Activated T-cell treated with anti-CD3 and anti-CD28 coated beads, Interleukin-2, amount 50 U/mL, for 24 hours (primary cell): ENCODE measurements around the gene ERCC2.

Experiments used
- DNase-seq: peaks from one replicate; pipeline ENCODE4 v3.0.0-alpha.2; 2020
- H3K27ac Mint-ChIP-seq: 2 replicates; pipeline ENCODE4 v1.8.0; 2020; ENCODE audit warnings: mild to moderate bottlenecking, mixed read lengths
- H3K27me3 Mint-ChIP-seq: 2 replicates; pipeline ENCODE4 v1.8.0; 2020; ENCODE audit warnings: mixed read lengths
- H3K36me3 Mint-ChIP-seq: 2 replicates; pipeline ENCODE4 v1.8.0; 2020; ENCODE audit warnings: low read depth, mixed read lengths
- H3K4me1 Mint-ChIP-seq: 2 replicates; pipeline ENCODE4 v1.8.0; 2020; ENCODE audit warnings: low read depth, mixed read lengths
- H3K4me3 Mint-ChIP-seq: 2 replicates; pipeline ENCODE4 v1.8.0; 2020; ENCODE audit warnings: mild to moderate bottlenecking, moderate library complexity, mixed read lengths
- H3K9me3 Mint-ChIP-seq: 2 replicates; pipeline ENCODE4 v1.8.0; 2020; ENCODE audit warnings: mixed read lengths

Gene ERCC2

GRCh38 chr19:45380107-45380506 is 9.7 kb upstream of the ERCC2 start:
- Mint-ChIP-seq H3K4me1 (peaks cover 12% of the 10 kb centered on the region), H3K9me3 (no peaks in the 10 kb centered on the region), H3K4me3 (no peak overlapping the region), H3K27me3 (peaks cover 14% of the 10 kb centered on the region), H3K27ac (no peak overlapping the region), H3K36me3 (no peaks in the 10 kb centered on the region)
- no peak for DNase-seq

- no peaks in the 10 kb centered on the region for H3K27me3 Mint-ChIP-seq
- peaks cover 12% of the 10 kb centered on the region for H3K4me1 Mint-ChIP-seq
- no peaks in the 10 kb centered on the region for H3K9me3 Mint-ChIP-seq
- no peaks in the 10 kb centered on the region for H3K36me3 Mint-ChIP-seq
- H3K27ac Mint-ChIP-seq = peak overlapping the region; percentile 66
- DNase-seq = no peak
- H3K4me3 Mint-ChIP-seq = no peak overlapping the region
Observed at GRCh38 chr19:45376045-45376724, 5.8 kb upstream of the ERCC2 start.

DNA sequence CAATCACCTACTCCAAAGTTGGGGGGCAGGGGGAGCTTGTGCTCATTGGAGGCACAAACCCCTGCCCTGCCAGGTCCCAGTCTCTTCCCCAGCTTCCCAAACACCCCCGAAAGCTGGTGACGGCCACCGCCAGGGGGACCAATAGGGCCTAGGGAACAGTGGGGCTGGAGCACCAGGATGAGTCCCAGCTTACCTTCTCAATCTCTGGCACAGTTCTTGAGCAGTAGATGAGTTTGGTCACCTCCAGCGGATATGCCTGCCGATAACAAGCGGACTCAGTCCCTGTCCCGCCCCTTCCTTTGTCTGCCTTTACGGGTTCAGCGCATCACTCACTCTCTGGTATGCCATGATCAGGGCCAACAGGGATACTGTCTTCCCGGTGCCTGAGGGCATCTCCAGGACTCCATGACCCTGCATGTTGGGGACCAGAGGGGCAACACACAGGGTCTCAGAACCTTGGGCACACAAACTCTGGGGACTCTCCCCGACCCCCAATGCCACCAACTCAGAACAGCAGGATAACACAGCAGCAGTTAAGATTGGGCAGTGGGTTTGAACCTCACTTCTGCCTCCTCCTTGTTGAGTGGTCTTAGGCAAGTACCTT is 1.5 kb downstream of the ERCC2 start:
- DNase-seq = no peak
- H3K9me3 Mint-ChIP-seq = no peaks in the 10 kb centered on the region
- H3K27me3 Mint-ChIP-seq = no peaks in the 10 kb centered on the region
- H3K4me3 Mint-ChIP-seq = peak overlapping the region; percentile 60
- no peak overlapping the region for H3K27ac Mint-ChIP-seq
- H3K36me3 Mint-ChIP-seq = peaks cover 23% of the 10 kb centered on the region
- peaks cover 14% of the 10 kb centered on the region for H3K4me1 Mint-ChIP-seq

GRCh38 chr19:45368127-45368526 is 2.2 kb downstream of the ERCC2 start:
- Mint-ChIP-seq H3K27me3 (no peaks in the 10 kb centered on the region), H3K4me3 (no peak overlapping the region), H3K36me3 (peaks cover 27% of the 10 kb centered on the region), H3K27ac (no peak overlapping the region), H3K9me3 (no peaks in the 10 kb centered on the region), H3K4me1 (peaks cover 14% of the 10 kb centered on the region)
- DNase-seq = no peak

GRCh38 chr19:45364696-45365095 is 5.7 kb downstream of the ERCC2 start:
- Mint-ChIP-seq H3K36me3 (peaks cover 52% of the 10 kb centered on the region), H3K27ac (no peak overlapping the region), H3K4me3 (no peak overlapping the region), H3K4me1 (peaks cover 8% of the 10 kb centered on the region), H3K9me3 (no peaks in the 10 kb centered on the region), H3K27me3 (no peaks in the 10 kb centered on the region)
- no peak for DNase-seq

GRCh38 chr19:45363861-45364459 is 6.4 kb downstream of the ERCC2 start:
- peaks cover 5% of the 10 kb centered on the region for H3K4me1 Mint-ChIP-seq
- H3K27me3 Mint-ChIP-seq = no peaks in the 10 kb centered on the region
- H3K27ac Mint-ChIP-seq = no peak overlapping the region
- no peak overlapping the region for H3K4me3 Mint-ChIP-seq
- H3K36me3 Mint-ChIP-seq = peaks cover 58% of the 10 kb centered on the region
- H3K9me3 Mint-ChIP-seq = no peaks in the 10 kb centered on the region
- DNase-seq = no peak

GRCh38 chr19:45362291-45362690 is 8.1 kb downstream of the ERCC2 start:
- Mint-ChIP-seq H3K4me1 (no peaks in the 10 kb centered on the region), H3K27me3 (no peaks in the 10 kb centered on the region), H3K4me3 (no peak overlapping the region), H3K9me3 (no peaks in the 10 kb centered on the region), H3K36me3 (peaks cover 70% of the 10 kb centered on the region), H3K27ac (no peak overlapping the region)
- DNase-seq = no peak

DNA sequence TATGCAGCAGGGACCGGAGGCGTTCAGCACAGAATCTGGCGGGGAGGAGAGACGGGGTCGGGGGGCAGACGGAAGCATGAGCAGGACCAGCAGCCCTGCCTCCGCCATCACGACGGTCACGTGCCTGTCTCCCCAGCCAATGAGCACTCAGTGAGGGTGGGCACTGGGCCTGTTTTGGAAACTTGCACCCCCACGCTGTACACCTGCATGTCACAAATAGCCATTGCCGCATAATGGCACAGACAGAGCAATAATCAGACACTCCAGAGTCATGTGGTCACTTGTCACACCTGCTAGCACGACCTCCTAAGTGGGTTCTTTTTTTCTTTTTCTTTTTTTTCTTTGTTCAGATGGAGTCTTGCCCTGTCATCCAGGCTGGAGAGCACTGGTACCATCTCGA is 8.8 kb downstream of the ERCC2 start:
- Mint-ChIP-seq H3K36me3 (peaks cover 75% of the 10 kb centered on the region), H3K27me3 (no peaks in the 10 kb centered on the region), H3K4me3 (no peak overlapping the region), H3K4me1 (no peaks in the 10 kb centered on the region), H3K27ac (no peak overlapping the region), H3K9me3 (no peaks in the 10 kb centered on the region)
- no peak for DNase-seq

DNA sequence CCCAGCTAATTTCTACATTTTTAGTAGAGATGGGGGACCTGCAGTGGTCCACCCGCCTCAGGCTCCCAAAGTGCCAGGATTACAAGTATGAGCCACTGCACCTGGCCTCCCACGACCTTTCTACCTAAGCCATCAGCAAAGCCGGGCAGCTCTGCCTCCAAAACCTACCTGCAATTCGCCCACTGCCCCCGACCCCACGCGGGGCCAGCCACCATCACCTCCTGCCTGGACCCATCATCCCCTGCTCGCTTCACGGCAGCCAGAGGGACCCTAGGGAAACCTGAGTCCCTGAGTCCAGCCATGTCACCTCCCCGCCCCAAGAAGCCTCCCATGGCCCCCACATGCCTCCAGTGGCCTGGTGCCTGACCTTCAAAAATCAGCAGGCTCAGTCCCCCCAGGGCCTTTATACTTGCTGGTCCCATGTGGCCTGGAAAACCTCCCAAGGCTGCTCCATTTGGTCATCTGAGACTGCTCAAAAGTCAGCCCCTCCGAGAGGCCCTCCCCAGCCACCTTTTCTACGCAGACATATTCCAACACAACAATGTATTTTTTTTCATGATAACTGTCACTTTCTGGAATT is 12.1 kb downstream of the ERCC2 start:
- H3K4me3 Mint-ChIP-seq = no peak overlapping the region
- H3K9me3 Mint-ChIP-seq = no peaks in the 10 kb centered on the region
- peaks cover 89% of the 10 kb centered on the region for H3K36me3 Mint-ChIP-seq
- no peaks in the 10 kb centered on the region for H3K27me3 Mint-ChIP-seq
- no peaks in the 10 kb centered on the region for H3K4me1 Mint-ChIP-seq
- DNase-seq = no peak
- no peak overlapping the region for H3K27ac Mint-ChIP-seq

GRCh38 chr19:45357445-45357783 is 13.0 kb downstream of the ERCC2 start:
- no peaks in the 10 kb centered on the region for H3K9me3 Mint-ChIP-seq
- no peak for DNase-seq
- H3K36me3 Mint-ChIP-seq = peaks cover 91% of the 10 kb centered on the region
- H3K4me1 Mint-ChIP-seq = no peaks in the 10 kb centered on the region
- H3K4me3 Mint-ChIP-seq = no peak overlapping the region
- H3K27me3 Mint-ChIP-seq = no peaks in the 10 kb centered on the region
- H3K27ac Mint-ChIP-seq = no peak overlapping the region

DNA sequence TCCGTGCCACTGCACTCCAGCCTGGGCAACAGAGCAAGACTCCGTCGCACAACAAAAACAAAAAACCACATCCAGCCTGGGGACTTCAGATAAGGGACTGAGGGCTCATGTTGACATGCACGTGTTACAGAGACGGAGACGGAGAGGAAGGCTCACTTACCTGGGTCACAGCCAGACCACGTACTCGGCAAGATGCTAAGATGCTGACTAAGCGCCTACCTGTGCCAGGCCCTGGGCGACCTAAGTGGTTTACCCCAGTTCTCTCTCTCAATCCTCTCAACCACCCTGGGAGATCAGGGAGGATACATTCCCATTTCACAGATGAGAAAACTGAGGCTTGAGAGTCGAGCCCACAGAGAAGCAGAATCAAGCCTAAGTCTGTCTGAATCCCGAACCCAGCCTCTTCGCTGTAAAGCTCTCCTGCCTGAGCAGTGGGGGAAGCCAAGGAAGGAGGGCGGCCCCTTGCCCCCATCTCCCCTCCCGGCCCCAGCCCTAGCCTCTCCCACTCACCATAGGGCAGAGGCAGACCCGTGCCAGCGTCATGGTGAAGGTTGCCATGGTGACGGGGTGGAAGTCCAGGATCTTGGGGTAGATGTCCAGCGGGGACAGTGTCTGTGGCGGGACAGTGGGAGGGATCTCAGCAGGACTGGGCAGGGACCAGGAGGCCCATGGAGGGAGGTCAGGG is 13.5 kb downstream of the ERCC2 start:
- H3K27ac Mint-ChIP-seq = no peak overlapping the region
- H3K9me3 Mint-ChIP-seq = no peaks in the 10 kb centered on the region
- no peak for DNase-seq
- peaks cover 91% of the 10 kb centered on the region for H3K36me3 Mint-ChIP-seq
- no peak overlapping the region for H3K4me3 Mint-ChIP-seq
- no peaks in the 10 kb centered on the region for H3K4me1 Mint-ChIP-seq
- H3K27me3 Mint-ChIP-seq = no peaks in the 10 kb centered on the region

- Mint-ChIP-seq H3K36me3 (peaks cover 87% of the 10 kb centered on the region), H3K27ac (no peak overlapping the region), H3K9me3 (no peaks in the 10 kb centered on the region), H3K4me1 (no peaks in the 10 kb centered on the region), H3K4me3 (no peak overlapping the region), H3K27me3 (no peaks in the 10 kb centered on the region)
- no peak for DNase-seq
Observed at GRCh38 chr19:45355910-45356309, 14.5 kb downstream of the ERCC2 start.

- no peak overlapping the region for H3K27ac Mint-ChIP-seq
- H3K4me1 Mint-ChIP-seq = no peaks in the 10 kb centered on the region
- H3K27me3 Mint-ChIP-seq = no peaks in the 10 kb centered on the region
- H3K36me3 Mint-ChIP-seq = peaks cover 89% of the 10 kb centered on the region
- H3K4me3 Mint-ChIP-seq = no peak overlapping the region
- H3K9me3 Mint-ChIP-seq = no peaks in the 10 kb centered on the region
- DNase-seq = no peak
Observed at GRCh38 chr19:45355402-45355801, 15.0 kb downstream of the ERCC2 start.

DNA sequence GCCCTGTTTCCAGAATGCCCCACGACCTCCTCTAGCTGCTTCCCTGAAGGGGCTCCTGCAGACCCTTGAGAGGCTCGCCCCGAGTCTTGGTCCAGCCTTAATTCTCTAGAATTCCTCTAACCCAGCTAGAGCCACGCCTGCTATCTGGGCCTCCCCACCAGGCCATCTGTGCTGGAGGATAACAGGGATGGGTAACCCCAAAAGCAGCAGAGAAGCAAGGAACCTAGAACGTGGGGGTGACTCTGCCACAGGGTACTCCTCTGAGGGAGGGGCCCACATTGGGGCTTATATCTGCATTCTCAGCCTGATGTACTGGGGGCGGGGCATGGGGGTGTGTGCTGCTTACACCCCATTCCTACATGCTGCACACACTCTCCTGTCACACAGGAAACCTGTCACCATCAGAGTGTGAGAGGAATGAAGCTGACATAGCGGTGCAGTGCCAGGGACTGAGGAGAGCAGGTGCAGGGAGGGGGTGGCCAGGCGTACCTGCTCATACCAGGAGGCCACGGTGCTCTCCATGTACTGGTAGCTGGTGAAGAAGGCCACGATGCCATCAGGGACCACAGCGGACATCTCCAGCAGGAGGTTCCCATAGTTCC is 16.0 kb downstream of the ERCC2 start:
- Mint-ChIP-seq H3K27ac (no peak overlapping the region), H3K4me3 (no peak overlapping the region)

More for the DNA sequence above, 16.0 kb downstream of the ERCC2 start:
- no peak for DNase-seq
- Mint-ChIP-seq H3K27me3 (no peaks in the 10 kb centered on the region), H3K4me1 (no peaks in the 10 kb centered on the region), H3K9me3 (no peaks in the 10 kb centered on the region), H3K36me3 (peaks cover 89% of the 10 kb centered on the region)
